Liver (tissue), 9 donors: Measurements from ENCODE around the gene SEPHS1. TPM values are rescaled to one million over a fixed set of nuclear protein-coding genes. Genes with fewer than 3 reads are reported as not detected.

Experiments used
- DNase-seq: peaks from one replicate; pipeline ENCODE4 v3.0.0-alpha.2; 2017; ENCODE audit warnings: low spot score
- H3K27ac ChIP-seq, 2 donors: one replicate each; pipeline ENCODE4 v1.7.0; 2013; ENCODE audit warnings: inconsistent platforms in 2 of 2, low read length in 2 of 2, control low read depth in 1 of 2, low read depth in 1 of 2, mild to moderate bottlenecking in 1 of 2
- H3K27me3 ChIP-seq, 4 donors: one replicate each; pipeline versions ENCODE4 v1.6.1 to v1.7.0; 2013; ENCODE audit warnings: low read length in 3 of 4, inconsistent platforms in 1 of 4, mild to moderate bottlenecking in 1 of 4, moderate library complexity in 1 of 4; ENCODE audit not compliant: control insufficient read depth in 4 of 4, insufficient read depth in 4 of 4
- H3K36me3 ChIP-seq, 4 donors: one replicate each; pipeline versions ENCODE4 v1.6.1 to v1.7.0; 2013; ENCODE audit warnings: low read length in 3 of 4, mild to moderate bottlenecking in 3 of 4, low read depth in 1 of 4, moderate library complexity in 1 of 4; ENCODE audit not compliant: control insufficient read depth in 4 of 4, insufficient read depth in 3 of 4
- H3K4me1 ChIP-seq, 4 donors: one replicate each; pipeline versions ENCODE4 v1.6.1 to v1.7.0; 2013; ENCODE audit warnings: low read length in 3 of 4, mild to moderate bottlenecking in 3 of 4, moderate library complexity in 1 of 4; ENCODE audit not compliant: control insufficient read depth in 4 of 4, insufficient read depth in 4 of 4
- H3K4me3 ChIP-seq, 3 donors: one replicate each; pipeline versions ENCODE4 v1.6.1 to v1.7.0; 2013; ENCODE audit warnings: low read length in 3 of 3, control low read depth in 1 of 3, low read depth in 1 of 3, mild to moderate bottlenecking in 1 of 3
- H3K9ac ChIP-seq, 2 donors: one replicate each; pipeline ENCODE4 v1.7.0; 2013; ENCODE audit warnings: low read length in 2 of 2, mild to moderate bottlenecking in 2 of 2, moderate library complexity in 2 of 2, control low read depth in 1 of 2, low read depth in 1 of 2
- H3K9me3 ChIP-seq, 4 donors: one replicate each; pipeline versions ENCODE4 v1.6.1 to v1.7.0; 2013; ENCODE audit warnings: low read length in 3 of 4; ENCODE audit not compliant: control insufficient read depth in 4 of 4
- ATF3 ChIP-seq: IDR thresholded peaks from 2 replicates; pipeline ENCODE4 v1.6.1; 2016; ENCODE audit warnings: antibody characterized with exemption
- EGR1 ChIP-seq, 2 donors: IDR thresholded peaks; 2 replicates each; pipeline ENCODE4 v1.6.1; 2016 to 2018; ENCODE audit warnings: antibody characterized with exemption in 2 of 2, low read depth in 2 of 2
- FOXA2 ChIP-seq: IDR thresholded peaks from 2 replicates; pipeline ENCODE4 v1.6.1; 2016; ENCODE audit warnings: antibody characterized with exemption
- GABPA ChIP-seq, 2 donors: IDR thresholded peaks in 1 of 2; conservative IDR thresholded peaks in 1 of 2; 2 replicates each; pipeline ENCODE4 v1.6.1; 2016; ENCODE audit warnings: antibody characterized with exemption in 2 of 2, mild to moderate bottlenecking in 1 of 2, moderate library complexity in 1 of 2
- HNF4G ChIP-seq: IDR thresholded peaks from 2 replicates; pipeline ENCODE4 v1.6.1; 2016; ENCODE audit warnings: antibody characterized with exemption
- MAX ChIP-seq: IDR thresholded peaks from 2 replicates; pipeline ENCODE4 v1.6.1; 2016; ENCODE audit warnings: antibody characterized with exemption
- NR2F2 ChIP-seq: IDR thresholded peaks from 2 replicates; pipeline ENCODE4 v1.6.1; 2016; ENCODE audit warnings: antibody characterized with exemption
- RAD21 ChIP-seq, 2 donors: IDR thresholded peaks; 2 replicates each; pipeline ENCODE4 v1.6.1; 2016; ENCODE audit warnings: antibody characterized with exemption in 2 of 2, mild to moderate bottlenecking in 2 of 2
- RXRA ChIP-seq, 2 donors: IDR thresholded peaks; 2 replicates each; pipeline ENCODE4 v1.6.1; 2017 to 2018; ENCODE audit warnings: antibody characterized with exemption in 2 of 2, mild to moderate bottlenecking in 1 of 2
- SP1 ChIP-seq: IDR thresholded peaks from 2 replicates; pipeline ENCODE4 v1.6.1; 2018; ENCODE audit warnings: antibody characterized with exemption, mild to moderate bottlenecking
- TAF1 ChIP-seq: conservative IDR thresholded peaks from 2 replicates; pipeline ENCODE4 v1.6.1; 2016; ENCODE audit warnings: antibody characterized with exemption, mild to moderate bottlenecking
- YY1 ChIP-seq: IDR thresholded peaks from 2 replicates; pipeline ENCODE4 v1.6.1; 2016; ENCODE audit warnings: antibody characterized with exemption, mild to moderate bottlenecking
- WGBS: extraction: QIAGEN DNeasy Blood & Tissue Kit; methylation state at CpG from one replicate; pipeline ENCODE4 v1.1.7; 2013; 5-methylcytosine and 5-hydroxymethylcytosine counted together
- polyA plus RNA-seq, 2 donors: library from polyadenylated mRNA; stranded (reverse) in 1 of 2; unstranded in 1 of 2; fragments of 200-250 nt in 1 of 2; fragments of >200 nt in 1 of 2; fragmentation: Nextera tagmentation in 1 of 2; extraction: Ambion mirVana in 1 of 2; gene quantifications; one replicate each; pipeline versions ENCODE4 v1.2.1 to v1.2.3, GENCODE V29; 2013 to 2015
- total RNA-seq, 2 donors: library from RNA; depleted of rRNA; stranded (reverse); fragments of >200 nt; gene quantifications; one replicate each; pipeline ENCODE4 v1.2.3, GENCODE V29; 2014
- TF ChIP-seq, protein P1 (sequence below): IDR thresholded peaks from 2 replicates; pipeline ENCODE4 v1.6.1; 2016; ENCODE audit warnings: antibody characterized with exemption, mild to moderate bottlenecking
- TF ChIP-seq, protein P2 (sequence below): fragments of 150-350 bp; IDR thresholded peaks from 2 replicates; pipeline ENCODE4 v1.5.1; 2017; ENCODE audit warnings: improper control_type of control experiment, low read depth, low read length; ENCODE audit not compliant: missing input control
- donor health status: healthy.
- donor health status: healthy.
- donor health status: healthy.
- donor health status: healthy.
- donor health status: healthy.

Gene SEPHS1
- total and polyA plus RNA-seq, 4 donors, result 10.4 to 39.3 (median 28.3) TPM

DNA sequence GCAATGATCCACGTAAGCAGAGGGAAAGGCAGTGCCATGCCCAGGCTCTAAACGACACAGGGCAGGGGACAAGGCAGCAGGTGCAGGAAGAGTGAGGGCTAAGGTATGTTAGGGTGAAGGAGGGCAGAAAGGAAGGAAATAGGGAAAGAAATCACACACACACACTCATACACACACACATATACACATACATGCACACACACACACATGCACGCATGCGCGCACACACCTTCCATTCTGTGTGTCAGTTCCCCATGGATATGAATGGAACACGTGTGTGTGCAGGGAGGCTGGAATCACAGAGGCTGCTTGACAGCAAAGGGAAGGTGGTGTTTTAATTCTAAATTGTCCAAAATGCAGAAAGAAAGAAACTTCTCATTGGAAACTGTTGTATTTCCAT lies 42.0 kb downstream of the SEPHS1 start:
- H3K4me1 ChIP-seq, result peaks cover 0 to 7% (median 4%) of the 10 kb centered on the region in 4 donors
- H3K27ac ChIP-seq, result no peak overlapping the region
- H3K4me3 ChIP-seq, result no peak overlapping the region
- TF ChIP-seq, protein P1, sequence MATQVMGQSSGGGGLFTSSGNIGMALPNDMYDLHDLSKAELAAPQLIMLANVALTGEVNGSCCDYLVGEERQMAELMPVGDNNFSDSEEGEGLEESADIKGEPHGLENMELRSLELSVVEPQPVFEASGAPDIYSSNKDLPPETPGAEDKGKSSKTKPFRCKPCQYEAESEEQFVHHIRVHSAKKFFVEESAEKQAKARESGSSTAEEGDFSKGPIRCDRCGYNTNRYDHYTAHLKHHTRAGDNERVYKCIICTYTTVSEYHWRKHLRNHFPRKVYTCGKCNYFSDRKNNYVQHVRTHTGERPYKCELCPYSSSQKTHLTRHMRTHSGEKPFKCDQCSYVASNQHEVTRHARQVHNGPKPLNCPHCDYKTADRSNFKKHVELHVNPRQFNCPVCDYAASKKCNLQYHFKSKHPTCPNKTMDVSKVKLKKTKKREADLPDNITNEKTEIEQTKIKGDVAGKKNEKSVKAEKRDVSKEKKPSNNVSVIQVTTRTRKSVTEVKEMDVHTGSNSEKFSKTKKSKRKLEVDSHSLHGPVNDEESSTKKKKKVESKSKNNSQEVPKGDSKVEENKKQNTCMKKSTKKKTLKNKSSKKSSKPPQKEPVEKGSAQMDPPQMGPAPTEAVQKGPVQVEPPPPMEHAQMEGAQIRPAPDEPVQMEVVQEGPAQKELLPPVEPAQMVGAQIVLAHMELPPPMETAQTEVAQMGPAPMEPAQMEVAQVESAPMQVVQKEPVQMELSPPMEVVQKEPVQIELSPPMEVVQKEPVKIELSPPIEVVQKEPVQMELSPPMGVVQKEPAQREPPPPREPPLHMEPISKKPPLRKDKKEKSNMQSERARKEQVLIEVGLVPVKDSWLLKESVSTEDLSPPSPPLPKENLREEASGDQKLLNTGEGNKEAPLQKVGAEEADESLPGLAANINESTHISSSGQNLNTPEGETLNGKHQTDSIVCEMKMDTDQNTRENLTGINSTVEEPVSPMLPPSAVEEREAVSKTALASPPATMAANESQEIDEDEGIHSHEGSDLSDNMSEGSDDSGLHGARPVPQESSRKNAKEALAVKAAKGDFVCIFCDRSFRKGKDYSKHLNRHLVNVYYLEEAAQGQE, result no peak
- TF ChIP-seq YY1 (no peak), FOXA2 (no peak), RAD21 (IDR thresholded peaks at IDR 0.05) (no peak), MAX (no peak), SP1 (no peak), EGR1 (IDR thresholded peaks at IDR 0.05; ENCODE audit: low read depth in 2 of 2) (no peak)
- TF ChIP-seq, protein P2, sequence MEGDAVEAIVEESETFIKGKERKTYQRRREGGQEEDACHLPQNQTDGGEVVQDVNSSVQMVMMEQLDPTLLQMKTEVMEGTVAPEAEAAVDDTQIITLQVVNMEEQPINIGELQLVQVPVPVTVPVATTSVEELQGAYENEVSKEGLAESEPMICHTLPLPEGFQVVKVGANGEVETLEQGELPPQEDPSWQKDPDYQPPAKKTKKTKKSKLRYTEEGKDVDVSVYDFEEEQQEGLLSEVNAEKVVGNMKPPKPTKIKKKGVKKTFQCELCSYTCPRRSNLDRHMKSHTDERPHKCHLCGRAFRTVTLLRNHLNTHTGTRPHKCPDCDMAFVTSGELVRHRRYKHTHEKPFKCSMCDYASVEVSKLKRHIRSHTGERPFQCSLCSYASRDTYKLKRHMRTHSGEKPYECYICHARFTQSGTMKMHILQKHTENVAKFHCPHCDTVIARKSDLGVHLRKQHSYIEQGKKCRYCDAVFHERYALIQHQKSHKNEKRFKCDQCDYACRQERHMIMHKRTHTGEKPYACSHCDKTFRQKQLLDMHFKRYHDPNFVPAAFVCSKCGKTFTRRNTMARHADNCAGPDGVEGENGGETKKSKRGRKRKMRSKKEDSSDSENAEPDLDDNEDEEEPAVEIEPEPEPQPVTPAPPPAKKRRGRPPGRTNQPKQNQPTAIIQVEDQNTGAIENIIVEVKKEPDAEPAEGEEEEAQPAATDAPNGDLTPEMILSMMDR, result no peak
- WGBS, result 92% methylated on average over 6 of the region's 6 CpGs
- no peaks in the 10 kb centered on the region for H3K27me3 ChIP-seq
- H3K9me3 ChIP-seq, result no peaks in the 10 kb centered on the region
- no peak overlapping the region for H3K9ac ChIP-seq
- H3K36me3 ChIP-seq, result peaks cover 0 to 3% (median 0%) of the 10 kb centered on the region in 4 donors
- DNase-seq, result no peak

GRCh38 chr10:13302821-13303555 lies 45.1 kb downstream of the SEPHS1 start:
- Histone ChIP-seq H3K4me1 (peaks cover 5 to 13% (median 9%) of the 10 kb centered on the region in 4 donors), H3K9ac (no peak overlapping the region), H3K27me3 (no peaks in the 10 kb centered on the region), H3K4me3 (no peak overlapping the region), H3K36me3 (peaks cover 0 to 3% (median under 1%) of the 10 kb centered on the region in 4 donors), H3K9me3 (no peaks in the 10 kb centered on the region), H3K27ac (peak overlapping the region; percentile 96 to 98)
- 83% methylated on average over 23 of the region's 23 CpGs for WGBS
- TF ChIP-seq SP1, result no peak
- no peak for TF ChIP-seq GABPA (IDR thresholded peaks at IDR 0.05 in 1 of 2, conservative IDR thresholded peaks at IDR 0.05 in 1 of 2)
- TF ChIP-seq MAX, result no peak
- TF ChIP-seq HNF4G, result no peak
- TF ChIP-seq EGR1 (IDR thresholded peaks at IDR 0.05; ENCODE audit: low read depth in 2 of 2), result no peak
- TF ChIP-seq FOXA2, result no peak
- no peak for TF ChIP-seq RXRA (IDR thresholded peaks at IDR 0.05)
- TF ChIP-seq, protein P2, result no peak
- no peak for TF ChIP-seq NR2F2
- TF ChIP-seq TAF1, result no peak
- no peak for TF ChIP-seq ATF3
- TF ChIP-seq RAD21 (IDR thresholded peaks at IDR 0.05), result no peak
- DNase-seq, result no peak
